ENCODE results near the gene CD247.

The CD247 gene

GRCh38 chr1:167548059-167548932, 30.0 kb upstream of the CD247 start:
- Mint-ChIP-seq H3K27ac (no peak overlapping the region), H3K4me3 (no peak overlapping the region), H3K36me3 (ENCODE audit: low read depth) (peaks cover 15% of the 10 kb centered on the region), H3K9me3 (no peaks in the 10 kb centered on the region), H3K4me1 (ENCODE audit: low read depth) (peaks cover 34% of the 10 kb centered on the region), H3K27me3 (ENCODE audit: low read depth) (no peaks in the 10 kb centered on the region)

GRCh38 chr1:167546935-167547334, 28.6 kb upstream of the CD247 start:
- no peak overlapping the region for H3K4me3 Mint-ChIP-seq
- no peaks in the 10 kb centered on the region for H3K9me3 Mint-ChIP-seq
- H3K27me3 Mint-ChIP-seq (ENCODE audit: low read depth) = no peaks in the 10 kb centered on the region
- H3K36me3 Mint-ChIP-seq (ENCODE audit: low read depth) = peaks cover 15% of the 10 kb centered on the region
- H3K27ac Mint-ChIP-seq = no peak overlapping the region
- peaks cover 36% of the 10 kb centered on the region for H3K4me1 Mint-ChIP-seq (ENCODE audit: low read depth)

GRCh38 chr1:167545349-167545748, 27.0 kb upstream of the CD247 start:
- peaks cover 42% of the 10 kb centered on the region for H3K4me1 Mint-ChIP-seq (ENCODE audit: low read depth)
- H3K4me3 Mint-ChIP-seq = no peak overlapping the region
- H3K27me3 Mint-ChIP-seq (ENCODE audit: low read depth) = no peaks in the 10 kb centered on the region
- peaks cover 15% of the 10 kb centered on the region for H3K36me3 Mint-ChIP-seq (ENCODE audit: low read depth)
- H3K9me3 Mint-ChIP-seq = no peaks in the 10 kb centered on the region
- no peak overlapping the region for H3K27ac Mint-ChIP-seq

- Mint-ChIP-seq H3K36me3 (ENCODE audit: low read depth) (peaks cover 15% of the 10 kb centered on the region), H3K27me3 (ENCODE audit: low read depth) (no peaks in the 10 kb centered on the region), H3K9me3 (no peaks in the 10 kb centered on the region), H3K4me1 (ENCODE audit: low read depth) (peaks cover 45% of the 10 kb centered on the region), H3K4me3 (no peak overlapping the region), H3K27ac (peak overlapping the region; percentile 3)
Measured at GRCh38 chr1:167544447-167545093, 26.2 kb upstream of the CD247 start.

GRCh38 chr1:167543199-167543990, 25.1 kb upstream of the CD247 start:
- no peaks in the 10 kb centered on the region for H3K27me3 Mint-ChIP-seq (ENCODE audit: low read depth)
- no peak overlapping the region for H3K4me3 Mint-ChIP-seq
- H3K27ac Mint-ChIP-seq = no peak overlapping the region
- H3K9me3 Mint-ChIP-seq = no peaks in the 10 kb centered on the region
- peaks cover 50% of the 10 kb centered on the region for H3K4me1 Mint-ChIP-seq (ENCODE audit: low read depth)
- peaks cover 15% of the 10 kb centered on the region for H3K36me3 Mint-ChIP-seq (ENCODE audit: low read depth)

GRCh38 chr1:167542109-167543032, 24.0 kb upstream of the CD247 start:
- H3K9me3 Mint-ChIP-seq = no peaks in the 10 kb centered on the region
- H3K4me1 Mint-ChIP-seq (ENCODE audit: low read depth) = peaks cover 50% of the 10 kb centered on the region
- peak overlapping the region; percentile 12 for H3K4me3 Mint-ChIP-seq
- H3K27me3 Mint-ChIP-seq (ENCODE audit: low read depth) = no peaks in the 10 kb centered on the region
- peaks cover 9% of the 10 kb centered on the region for H3K36me3 Mint-ChIP-seq (ENCODE audit: low read depth)
- peak overlapping the region; percentile 65 for H3K27ac Mint-ChIP-seq

- peak overlapping the region; percentile 2 for H3K27ac Mint-ChIP-seq
- H3K27me3 Mint-ChIP-seq (ENCODE audit: low read depth) = no peaks in the 10 kb centered on the region
- peaks cover 48% of the 10 kb centered on the region for H3K4me1 Mint-ChIP-seq (ENCODE audit: low read depth)
- H3K4me3 Mint-ChIP-seq = peak overlapping the region; percentile 3
- H3K9me3 Mint-ChIP-seq = no peaks in the 10 kb centered on the region
- peaks cover 3% of the 10 kb centered on the region for H3K36me3 Mint-ChIP-seq (ENCODE audit: low read depth)
Measured at GRCh38 chr1:167541610-167542009, 23.3 kb upstream of the CD247 start.

- Mint-ChIP-seq H3K4me1 (ENCODE audit: low read depth) (peaks cover 48% of the 10 kb centered on the region), H3K27ac (peak overlapping the region; percentile 8), H3K36me3 (ENCODE audit: low read depth) (peaks cover 3% of the 10 kb centered on the region), H3K4me3 (no peak overlapping the region), H3K9me3 (no peaks in the 10 kb centered on the region), H3K27me3 (ENCODE audit: low read depth) (no peaks in the 10 kb centered on the region)
Measured at GRCh38 chr1:167541003-167541402, 22.7 kb upstream of the CD247 start.

GRCh38 chr1:167538657-167539056, 20.3 kb upstream of the CD247 start:
- H3K27me3 Mint-ChIP-seq (ENCODE audit: low read depth) = no peaks in the 10 kb centered on the region
- no peaks in the 10 kb centered on the region for H3K36me3 Mint-ChIP-seq (ENCODE audit: low read depth)
- H3K4me3 Mint-ChIP-seq = no peak overlapping the region
- H3K27ac Mint-ChIP-seq = no peak overlapping the region
- H3K4me1 Mint-ChIP-seq (ENCODE audit: low read depth) = peaks cover 35% of the 10 kb centered on the region
- H3K9me3 Mint-ChIP-seq = no peaks in the 10 kb centered on the region

GRCh38 chr1:167533851-167534300, 15.5 kb upstream of the CD247 start:
- Mint-ChIP-seq H3K36me3 (ENCODE audit: low read depth) (no peaks in the 10 kb centered on the region), H3K9me3 (no peaks in the 10 kb centered on the region), H3K27me3 (ENCODE audit: low read depth) (no peaks in the 10 kb centered on the region), H3K27ac (no peak overlapping the region), H3K4me3 (no peak overlapping the region), H3K4me1 (ENCODE audit: low read depth) (peaks cover 4% of the 10 kb centered on the region)

GRCh38 chr1:167532964-167533824, 14.9 kb upstream of the CD247 start:
- H3K9me3 Mint-ChIP-seq = no peaks in the 10 kb centered on the region
- H3K27me3 Mint-ChIP-seq (ENCODE audit: low read depth) = no peaks in the 10 kb centered on the region
- H3K4me3 Mint-ChIP-seq = no peak overlapping the region
- no peaks in the 10 kb centered on the region for H3K4me1 Mint-ChIP-seq (ENCODE audit: low read depth)
- no peaks in the 10 kb centered on the region for H3K36me3 Mint-ChIP-seq (ENCODE audit: low read depth)
- no peak overlapping the region for H3K27ac Mint-ChIP-seq

GRCh38 chr1:167532375-167532774, 14.0 kb upstream of the CD247 start:
- no peaks in the 10 kb centered on the region for H3K36me3 Mint-ChIP-seq (ENCODE audit: low read depth)
- H3K27ac Mint-ChIP-seq = no peak overlapping the region
- no peaks in the 10 kb centered on the region for H3K9me3 Mint-ChIP-seq
- H3K4me3 Mint-ChIP-seq = no peak overlapping the region
- H3K4me1 Mint-ChIP-seq (ENCODE audit: low read depth) = no peaks in the 10 kb centered on the region
- H3K27me3 Mint-ChIP-seq (ENCODE audit: low read depth) = no peaks in the 10 kb centered on the region

- Mint-ChIP-seq H3K36me3 (ENCODE audit: low read depth) (no peaks in the 10 kb centered on the region), H3K4me1 (ENCODE audit: low read depth) (peaks cover 7% of the 10 kb centered on the region), H3K27ac (no peak overlapping the region), H3K27me3 (ENCODE audit: low read depth) (peaks cover 9% of the 10 kb centered on the region), H3K4me3 (no peak overlapping the region), H3K9me3 (no peaks in the 10 kb centered on the region)
Measured at GRCh38 chr1:167529829-167530474, 11.6 kb upstream of the CD247 start.

All from T-helper 1 cell treated with Interleukin-12 subunit alpha and Interleukin-12 subunit beta and Interleukin-4 antibody, amounts not matched to agents 30 μg/mL and 1 μg/mL, for 36 hours (primary cell).